Breast epithelium (tissue), 3 donors: ENCODE measurements around the gene ADGRL3.

Source experiments
- CTCF ChIP-seq, 3 donors: fragments of 450-650 bp; IDR thresholded peaks; one replicate each; pipeline ENCODE4 v1.5.1; 2016 to 2017; ENCODE audit warnings: antibody characterized with exemption in 3 of 3, mild to moderate bottlenecking in 3 of 3, moderate library complexity in 3 of 3
- POLR2A ChIP-seq: fragments of 450-650 bp; IDR thresholded peaks from one replicate; pipeline ENCODE4 v1.6.1; 2016; ENCODE audit warnings: antibody characterized with exemption, mild to moderate bottlenecking, moderate library complexity
- POLR2AphosphoS5 ChIP-seq, 3 donors: sonication (generic); formaldehyde crosslinking; IDR thresholded peaks; one replicate each; pipeline ENCODE4 v1.6.1; 2017; ENCODE audit warnings: antibody characterized with exemption in 3 of 3

DNA sequence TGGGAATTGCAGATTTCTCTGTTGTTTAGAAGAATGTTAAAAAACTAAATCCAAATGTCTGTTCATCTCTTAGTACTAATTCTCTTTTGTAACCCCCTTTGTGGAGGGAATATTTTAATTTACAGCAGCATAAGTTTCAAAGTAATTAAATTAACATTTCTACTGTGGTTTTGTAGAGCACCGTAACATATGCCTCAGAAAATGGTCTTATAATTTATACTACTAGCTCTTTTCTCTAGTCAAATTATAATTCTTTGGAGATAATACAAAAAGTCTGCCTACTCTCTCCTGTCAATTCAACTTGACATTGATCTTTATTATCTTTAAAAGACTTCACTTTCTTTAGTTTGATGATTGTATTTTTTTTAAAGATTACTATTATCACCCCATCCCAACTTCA is 759.0 kb downstream of the ADGRL3 start:
- no peak for TF ChIP-seq POLR2A
- no peak for TF ChIP-seq CTCF (IDR thresholded peaks at IDR 0.05)
- no peak for TF ChIP-seq POLR2AphosphoS5 (IDR thresholded peaks at IDR 0.05)
